GM12891 (cell line): ENCODE measurements around the gene TPM1.

Experiments
- DNase-seq: peaks from one replicate; pipeline ENCODE4 v3.0.0; 2011; ENCODE audit warnings: low spot score; ENCODE audit not compliant: insufficient read length
- FAIRE-seq: peaks from 2 replicates; lab custom pipeline; 2011; peaks lifted over from hg19 to GRCh38; lab: Jason Lieb, UNC
- PAX5 ChIP-seq: IDR thresholded peaks from 2 replicates; pipeline ENCODE4 v1.6.1; 2011; ENCODE audit warnings: low read length, moderate library complexity, mild to moderate bottlenecking; ENCODE audit not compliant: insufficient read depth, severe bottlenecking
- POLR2A ChIP-seq: IDR thresholded peaks from 2 replicates; pipeline ENCODE4 v1.6.1; 2011; ENCODE audit warnings: low read depth, low read length, control low read depth
- POLR2AphosphoS5 ChIP-seq: IDR thresholded peaks from 2 replicates; pipeline ENCODE4 v1.6.1; 2011; ENCODE audit warnings: low read depth, low read length, control low read depth
- POU2F2 ChIP-seq: IDR thresholded peaks from 2 replicates; pipeline ENCODE4 v1.6.1; 2011; ENCODE audit warnings: low read depth, mild to moderate bottlenecking, control low read depth, low read length, moderate library complexity
- SPI1 ChIP-seq: IDR thresholded peaks from 2 replicates; pipeline ENCODE4 v1.6.1; 2011; ENCODE audit warnings: low read depth, low read length, control low read depth
- TAF1 ChIP-seq: IDR thresholded peaks from 2 replicates; pipeline ENCODE4 v1.6.1; 2011; ENCODE audit warnings: low read depth, low read length, control low read depth

TPM1 gene

DNA sequence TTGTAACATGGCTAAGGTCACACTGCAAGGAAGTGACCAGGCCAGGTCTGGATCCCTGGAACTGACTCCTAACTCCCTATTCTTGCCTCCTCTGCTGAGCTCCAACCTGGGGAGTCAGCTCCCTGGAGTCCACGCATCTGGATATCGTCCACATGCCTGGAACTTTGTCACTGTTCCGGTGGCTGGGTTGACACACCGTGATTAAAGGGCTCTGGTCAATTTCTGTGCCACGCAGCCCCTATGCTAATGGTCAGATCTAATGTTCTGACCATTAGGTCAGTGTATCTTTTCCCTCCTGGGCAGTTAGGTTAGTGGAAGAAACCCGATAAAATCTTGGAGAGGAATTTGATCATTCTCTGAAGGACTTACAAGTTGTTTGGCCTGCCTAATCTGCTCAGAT, 1.6 kb upstream of the TPM1 start:
- no peak for TF ChIP-seq PAX5
- no peak for TF ChIP-seq POU2F2
- no peak for TF ChIP-seq SPI1
- TF ChIP-seq POLR2AphosphoS5: no peak
- no peak for TF ChIP-seq POLR2A
- no peak for TF ChIP-seq TAF1
- FAIRE-seq (no peak), DNase-seq (no peak)

DNA sequence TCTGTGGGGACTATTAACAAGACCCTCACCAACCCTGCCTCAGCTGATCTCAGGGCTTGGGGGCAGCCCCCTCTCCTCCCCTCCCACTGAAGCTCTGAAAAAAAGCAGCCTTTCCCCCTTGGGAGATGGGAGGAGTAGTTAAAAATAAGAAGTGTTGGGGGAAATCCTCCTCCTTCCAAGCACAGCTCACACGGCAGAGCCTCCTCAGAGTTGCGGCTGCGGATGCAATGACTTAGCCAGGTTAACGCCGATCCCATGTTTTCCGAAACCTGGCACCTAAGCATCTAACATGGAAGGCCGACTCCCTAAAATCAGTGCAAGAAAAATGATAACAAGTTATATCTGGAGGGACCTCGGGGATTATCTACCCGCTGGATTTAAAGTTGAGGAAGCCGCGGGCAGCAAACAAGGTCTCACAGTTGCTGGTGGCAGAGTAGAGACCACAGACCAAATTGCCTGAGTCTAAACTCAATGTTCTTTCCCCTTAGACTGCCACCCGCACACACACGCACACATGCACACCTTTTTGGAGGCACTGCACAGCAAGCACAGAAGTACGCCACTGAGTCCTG, 1.1 kb upstream of the TPM1 start:
- no peak for FAIRE-seq
- TF ChIP-seq SPI1 (no peak), TAF1 (no peak), PAX5 (no peak), POLR2A (no peak), POLR2AphosphoS5 (no peak), POU2F2 (no peak)
- no peak for DNase-seq

DNA sequence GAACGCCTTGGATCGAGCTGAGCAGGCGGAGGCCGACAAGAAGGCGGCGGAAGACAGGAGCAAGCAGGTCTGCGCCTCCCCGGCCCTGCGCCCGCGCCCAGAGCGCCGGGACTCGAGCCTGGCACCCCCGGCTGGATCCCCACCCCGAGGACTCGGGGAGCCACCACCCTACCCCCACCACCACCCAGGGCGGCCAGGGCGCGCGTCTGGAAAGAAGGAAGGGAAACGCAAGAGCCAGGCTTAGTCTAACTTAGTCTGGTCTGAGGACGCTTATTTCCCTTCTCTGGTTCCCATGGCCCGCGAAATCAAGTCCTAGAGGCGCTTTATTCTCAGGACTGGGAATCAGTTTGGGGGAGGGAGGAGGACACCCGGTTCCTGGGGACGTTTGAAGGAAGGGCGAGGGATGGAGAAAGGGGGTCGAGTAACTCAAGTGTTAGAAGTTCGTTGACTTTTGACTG, 359 bp downstream of the TPM1 start:
- TF ChIP-seq POLR2AphosphoS5: no peak
- no peak for TF ChIP-seq POLR2A
- no peak for TF ChIP-seq POU2F2
- no peak for TF ChIP-seq SPI1
- no peak for TF ChIP-seq TAF1
- FAIRE-seq: no peak

DNA sequence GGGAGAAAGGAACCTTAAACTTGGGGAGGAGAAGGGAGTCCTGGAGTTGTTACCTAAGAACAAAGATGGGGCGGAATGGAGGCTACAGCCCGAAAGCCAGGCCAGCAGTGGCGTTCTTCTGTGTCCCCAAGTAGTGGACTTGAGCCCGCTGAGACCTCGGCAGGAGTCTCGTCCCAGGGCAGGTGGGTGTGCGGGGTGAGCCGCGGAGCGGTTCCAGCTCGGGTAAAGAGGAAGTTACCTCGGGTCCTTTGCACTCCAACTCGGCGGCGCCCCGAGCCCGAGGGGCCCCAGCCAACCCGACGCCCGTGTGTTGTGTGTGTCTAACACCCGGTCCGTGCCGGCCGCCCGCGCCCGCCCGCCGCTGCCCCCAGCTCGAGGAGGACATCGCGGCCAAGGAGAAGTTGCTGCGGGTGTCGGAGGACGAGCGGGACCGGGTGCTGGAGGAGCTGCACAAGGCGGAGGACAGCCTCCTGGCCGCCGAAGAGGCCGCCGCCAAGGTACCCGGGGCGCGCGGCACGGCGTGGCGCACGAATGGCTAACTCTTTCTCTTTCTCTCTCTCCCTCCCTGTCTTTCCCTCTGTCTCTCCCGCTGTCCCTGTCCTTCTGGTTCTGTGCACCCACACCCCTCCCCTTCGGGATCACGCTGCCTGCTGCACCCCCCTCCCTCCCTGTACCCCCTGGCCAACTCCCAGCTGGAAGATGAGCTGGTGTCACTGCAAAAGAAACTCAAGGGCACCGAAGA, 959 bp downstream of the TPM1 start:
- peak; percentile 24 for DNase-seq
- no peak for TF ChIP-seq SPI1
- TF ChIP-seq TAF1: no peak
- TF ChIP-seq POLR2AphosphoS5: no peak
- no peak for TF ChIP-seq PAX5
- no peak for TF ChIP-seq POLR2A
- no peak for TF ChIP-seq POU2F2
- no peak for FAIRE-seq

More for the DNA sequence above, 359 bp downstream of the TPM1 start:
- DNase-seq: peak; percentile 14

DNA sequence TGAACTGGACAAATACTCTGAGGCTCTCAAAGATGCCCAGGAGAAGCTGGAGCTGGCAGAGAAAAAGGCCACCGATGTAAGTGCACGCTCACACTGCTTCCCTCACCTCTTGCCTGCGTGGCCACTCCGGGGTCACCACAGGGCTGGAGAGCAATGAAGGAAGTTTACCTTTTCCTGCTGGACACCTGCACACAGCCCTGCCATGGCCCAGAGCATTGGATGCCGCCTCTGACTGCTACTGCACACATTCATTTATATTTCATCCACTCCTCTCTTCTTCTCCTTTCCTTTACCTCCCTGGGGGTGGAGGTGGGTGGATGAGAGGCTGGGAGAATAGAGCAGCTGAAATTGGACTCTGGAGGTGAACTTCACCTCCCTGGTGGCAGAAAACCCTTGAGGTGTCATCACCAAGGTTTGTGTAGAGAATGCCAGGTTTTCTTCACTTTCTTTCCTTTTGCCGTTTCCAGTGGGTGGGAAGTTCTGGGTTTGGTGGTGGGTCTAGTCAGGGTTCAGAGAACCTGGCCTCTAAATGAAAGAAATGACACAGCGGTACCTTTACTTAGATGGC, 1.6 kb downstream of the TPM1 start:
- FAIRE-seq (no peak), DNase-seq (no peak)
- TF ChIP-seq SPI1: no peak
- TF ChIP-seq POLR2A: no peak
- no peak for TF ChIP-seq POLR2AphosphoS5
- TF ChIP-seq PAX5: no peak
- no peak for TF ChIP-seq TAF1
- no peak for TF ChIP-seq POU2F2

DNA sequence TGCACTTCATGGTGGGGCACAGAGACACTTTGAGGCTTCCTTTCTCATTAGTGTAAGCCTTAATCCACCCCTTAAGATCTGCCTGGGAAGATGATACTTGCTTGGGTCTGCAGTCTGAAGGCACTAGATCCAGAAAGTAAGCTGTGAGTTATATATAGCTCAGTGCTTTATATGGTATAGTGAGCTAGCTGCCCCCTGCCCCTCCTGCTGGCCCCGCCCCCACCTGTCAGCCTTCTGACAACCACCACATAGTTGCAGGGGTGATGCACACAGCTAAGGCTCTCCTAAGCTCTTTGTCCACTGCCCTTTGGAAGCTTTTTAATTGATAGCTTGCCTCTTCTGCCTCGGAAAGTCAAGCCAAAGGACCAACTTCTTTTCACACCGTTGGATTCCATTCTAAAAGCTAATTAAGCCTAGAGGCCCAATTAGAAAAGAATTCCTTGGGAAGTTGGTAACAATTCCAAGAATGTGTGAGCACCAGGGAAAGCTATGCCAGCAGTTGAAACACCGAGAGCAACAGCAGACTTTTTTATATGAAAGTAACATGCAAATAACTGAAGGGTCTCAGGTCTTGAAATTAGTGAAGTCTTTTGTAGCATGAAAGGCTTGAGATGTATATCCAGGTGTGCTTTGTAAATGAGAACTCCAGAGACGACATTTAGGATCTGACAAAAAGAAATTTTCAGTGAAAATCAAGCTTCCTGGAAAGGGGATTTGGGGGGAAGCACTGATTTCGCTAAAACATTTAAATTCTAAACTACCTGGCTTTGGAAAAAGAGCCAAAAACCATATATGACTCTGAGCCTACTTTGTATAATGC, 2.3 kb downstream of the TPM1 start:
- FAIRE-seq: no peak
- no peak for TF ChIP-seq TAF1
- TF ChIP-seq PAX5: no peak
- TF ChIP-seq POLR2AphosphoS5: no peak
- no peak for TF ChIP-seq POU2F2
- TF ChIP-seq POLR2A: no peak
- no peak for TF ChIP-seq SPI1
- no peak for DNase-seq

DNA sequence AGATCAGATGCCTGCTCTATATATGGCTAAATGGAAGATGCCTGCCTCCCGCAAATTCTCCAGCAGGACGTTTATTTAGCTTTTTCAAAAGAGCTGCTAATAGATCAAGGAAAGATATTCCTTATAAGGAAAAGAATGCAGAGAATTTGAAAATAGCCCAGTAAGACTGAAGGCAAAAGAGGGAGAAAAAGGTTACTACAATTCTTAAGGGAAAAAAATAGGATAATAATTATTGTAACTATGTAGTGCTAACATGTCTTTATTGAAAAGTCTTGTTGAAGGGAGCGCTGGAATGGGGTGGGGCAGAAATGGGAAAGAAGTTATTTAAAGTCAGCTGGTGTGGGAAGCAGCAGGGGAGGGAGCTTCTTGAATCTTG, 2.9 kb downstream of the TPM1 start:
- FAIRE-seq (no peak), DNase-seq (no peak)
- no peak for TF ChIP-seq POU2F2
- no peak for TF ChIP-seq POLR2A
- TF ChIP-seq PAX5: no peak
- no peak for TF ChIP-seq TAF1
- no peak for TF ChIP-seq SPI1
- no peak for TF ChIP-seq POLR2AphosphoS5

DNA sequence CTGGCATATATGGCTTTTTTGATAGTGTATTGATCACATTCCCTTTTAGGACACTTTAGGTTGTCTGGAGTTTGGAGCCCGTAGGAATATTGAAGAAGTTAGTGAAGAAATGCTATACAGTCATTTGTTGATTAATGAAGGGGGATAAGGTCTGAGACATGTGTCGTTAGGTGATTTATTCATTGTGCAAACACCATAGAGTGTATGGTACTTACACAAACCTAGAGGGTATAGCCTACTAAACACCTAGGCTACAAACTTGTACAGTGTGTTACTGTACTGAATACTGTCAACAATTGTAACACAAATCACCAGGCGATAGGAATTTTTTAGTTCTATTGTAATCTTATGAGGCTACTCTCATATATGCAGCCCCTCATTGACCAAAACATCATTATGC, 3.3 kb downstream of the TPM1 start:
- FAIRE-seq (no peak), DNase-seq (no peak)
- TF ChIP-seq POU2F2 (no peak), TAF1 (no peak), SPI1 (no peak)

DNA sequence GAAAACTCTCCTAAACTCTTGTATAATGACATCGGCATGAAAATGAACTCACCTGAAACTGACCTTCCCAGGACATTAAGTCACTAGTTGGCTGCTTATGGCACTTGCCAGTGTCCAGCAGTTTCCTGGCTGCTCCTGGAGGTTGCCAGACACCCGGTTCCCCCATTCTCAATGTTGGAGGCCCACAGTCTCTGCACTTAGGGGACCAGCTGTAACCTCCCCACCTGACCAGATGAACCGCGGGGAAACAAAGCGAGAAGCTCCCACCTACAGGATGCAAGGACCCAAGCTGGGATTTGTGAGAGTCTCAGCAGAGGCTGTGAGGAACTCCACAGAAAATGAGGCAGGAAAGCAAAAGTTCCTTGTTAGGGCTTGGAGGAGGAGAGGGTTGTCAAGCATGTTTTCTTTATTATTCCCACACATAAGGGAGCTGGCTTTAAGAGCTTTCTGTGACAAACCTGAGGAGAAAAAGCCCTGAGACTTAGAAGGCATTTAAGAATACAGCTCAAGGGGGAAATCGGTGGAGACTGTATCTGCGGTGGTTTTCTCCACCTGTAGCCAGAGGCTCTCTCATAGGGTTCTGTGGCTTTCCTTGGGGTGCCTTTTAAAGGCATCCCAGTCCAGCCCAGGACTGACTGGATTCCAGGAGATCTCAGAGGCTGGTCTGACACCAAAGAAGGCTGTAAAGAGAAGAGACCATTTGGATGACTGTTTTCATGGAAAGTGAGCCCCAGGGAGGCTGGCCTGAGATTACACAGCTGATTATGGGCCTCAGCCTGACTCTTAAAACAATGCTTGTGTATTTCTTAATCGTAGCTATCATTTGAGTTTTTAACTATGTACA, 4.6 kb downstream of the TPM1 start:
- TF ChIP-seq POU2F2 (no peak), SPI1 (no peak), POLR2AphosphoS5 (no peak), POLR2A (no peak), PAX5 (no peak), TAF1 (no peak)
- no peak for FAIRE-seq

More for the DNA sequence above, 4.6 kb downstream of the TPM1 start:
- no peak for DNase-seq
